K562 (cell line): Measurements from ENCODE around the gene FRMD1. TPM values are rescaled to one million over a fixed set of nuclear protein-coding genes. Genes with fewer than 3 reads are reported as not detected.
A peak's percentile ranks its signal among the peaks of the same experiment; 100 is the strongest.

ENCODE experiments used
- CBFA2T2 ChIP-seq: fragments of 450-650 bp; conservative IDR thresholded peaks from 2 replicates; pipeline ENCODE4 v1.6.1; 2017; ENCODE audit warnings: mild to moderate bottlenecking
- ETV5 ChIP-seq: sonication (generic); formaldehyde crosslinking; IDR thresholded peaks from 2 replicates; pipeline ENCODE4 v1.4.0; 2020; ENCODE audit warnings: low read depth, mild to moderate bottlenecking, missing genetic modification reagents
- GTF2A2 ChIP-seq: IDR thresholded peaks from 2 replicates; pipeline ENCODE4 v1.6.1; 2016; ENCODE audit warnings: mild to moderate bottlenecking, missing genetic modification characterization, missing compliant biosample characterization
- SRSF3 ChIP-seq: fragments of 200-400 bp; formaldehyde crosslinking; IDR thresholded peaks from 2 replicates; pipeline ENCODE4 v1.6.1; 2016; ENCODE audit warnings: mild to moderate bottlenecking, low read length, moderate library complexity; ENCODE audit not compliant: insufficient read depth
- ZEB2 ChIP-seq: fragments of 450-650 bp; IDR thresholded peaks from 2 replicates; pipeline ENCODE4 v1.6.1; 2016
- ZNF282 ChIP-seq: sonication (generic); formaldehyde crosslinking; IDR thresholded peaks from 2 replicates; pipeline ENCODE4 v1.8.1; 2023; ENCODE audit warnings: missing genetic modification reagents
- ZNF324 ChIP-seq: fragments of 250-450 bp; sonication (Bioruptor Pico); IDR thresholded peaks from 2 replicates; pipeline ENCODE4 v1.4.0; 2020; ENCODE audit warnings: mild to moderate bottlenecking
- ZSCAN29 ChIP-seq: fragments of 450-650 bp; IDR thresholded peaks from 2 replicates; pipeline ENCODE4 v1.6.1; 2017
- polyA plus RNA-seq, 8 experiments: library from polyadenylated mRNA; depleted of rRNA in 4 of 8; stranded (reverse) in 5 of 8; unstranded in 3 of 8; fragments of >200 nt; fragmentation: Nextera tagmentation in 2 of 8; fragmentation: Illumina TruSeq in 1 of 8; extraction: Ambion mirVana in 2 of 8; extraction: Trizol in 1 of 8; gene quantifications; 2 replicates each; pipeline versions ENCODE4 v1.2.1 to v1.2.3, GENCODE V29; 2011 to 2014; ENCODE audit warnings: inconsistent platforms in 1 of 8, missing spikeins in 1 of 8
- total RNA-seq, 7 experiments: library from RNA; depleted of rRNA in 6 of 7; stranded (reverse); fragments of >200 nt in 6 of 7; fragmentation: Illumina TruSeq in 2 of 7; extraction: Trizol in 2 of 7; gene quantifications; 2 replicates each; pipeline versions ENCODE4 v1.2.1 to v1.2.3, GENCODE V29; 2011 to 2021; ENCODE audit warnings: low replicate concordance in 1 of 7
- TF ChIP-seq, protein P1 (sequence below): fragments of 450-650 bp; IDR thresholded peaks from 2 replicates; pipeline ENCODE4 v1.6.1; 2016; ENCODE audit warnings: mild to moderate bottlenecking, moderate library complexity
- TF ChIP-seq, protein P2 (sequence below): fragments of 450-650 bp; IDR thresholded peaks from 2 replicates; pipeline ENCODE4 v1.6.1; 2018; ENCODE audit warnings: mild to moderate bottlenecking, low read depth; ENCODE audit not compliant: partially characterized antibody
- TF ChIP-seq, protein P3 (sequence below): fragments of 250-450 bp; sonication (Bioruptor Pico); IDR thresholded peaks from 2 replicates; pipeline ENCODE4 v1.4.0; 2020
- TF ChIP-seq, protein P4 (sequence below): fragments of 450-650 bp; formaldehyde crosslinking; IDR thresholded peaks from 2 replicates; pipeline ENCODE4 v1.4.0; 2020; ENCODE audit warnings: mild to moderate bottlenecking, moderate library complexity

Gene FRMD1
- total and polyA plus RNA-seq, 9 of the 15 experiments (the other 6 are each of a cell fraction or from before 2014, with no cell fraction given) = 0.01 to 0.04 (median 0.01) TPM; not detected in 6

DNA sequence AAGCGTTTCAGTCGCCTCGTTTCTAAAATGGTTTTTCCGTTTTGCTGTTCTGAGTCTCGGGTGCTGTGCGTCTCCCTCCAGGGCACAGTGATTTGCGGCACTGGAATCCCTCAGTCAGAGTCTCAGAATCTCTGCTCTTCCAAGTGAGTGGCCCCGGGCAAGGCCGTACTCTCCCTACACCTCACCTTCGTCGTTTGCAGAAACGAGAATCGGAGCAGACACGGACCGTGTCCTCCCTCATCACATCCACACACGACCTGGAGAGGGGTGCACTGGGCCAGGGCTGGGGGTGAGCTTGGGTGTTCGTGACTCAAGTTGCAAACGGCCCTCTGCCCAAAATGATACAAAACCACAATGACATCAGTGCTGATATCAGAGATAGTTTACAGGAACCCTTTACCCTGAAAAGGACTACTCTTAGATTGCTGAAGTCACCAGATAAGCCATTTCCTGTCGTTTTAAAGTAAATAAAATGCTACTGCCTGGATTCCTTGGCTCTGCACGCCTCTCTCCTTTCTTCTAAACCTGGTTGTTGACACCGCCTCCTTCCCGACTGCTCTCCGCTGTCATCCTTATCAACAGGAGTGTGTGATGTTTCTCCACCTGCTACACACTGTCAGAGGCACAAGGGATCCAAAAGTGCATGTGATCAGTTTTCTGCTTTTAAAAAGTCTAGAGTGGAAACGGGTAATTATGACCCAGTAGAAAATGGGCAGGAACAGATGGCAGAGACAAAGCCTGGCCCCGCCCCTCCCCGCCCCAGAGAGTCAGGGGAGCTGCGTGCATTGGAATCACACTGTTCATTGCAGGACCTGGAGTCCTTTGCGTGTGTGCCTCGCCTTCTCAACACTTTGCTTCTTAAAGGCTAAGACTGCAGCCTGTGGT is 43.1 kb downstream of the FRMD1 start (continued):
- TF ChIP-seq, protein P1, sequence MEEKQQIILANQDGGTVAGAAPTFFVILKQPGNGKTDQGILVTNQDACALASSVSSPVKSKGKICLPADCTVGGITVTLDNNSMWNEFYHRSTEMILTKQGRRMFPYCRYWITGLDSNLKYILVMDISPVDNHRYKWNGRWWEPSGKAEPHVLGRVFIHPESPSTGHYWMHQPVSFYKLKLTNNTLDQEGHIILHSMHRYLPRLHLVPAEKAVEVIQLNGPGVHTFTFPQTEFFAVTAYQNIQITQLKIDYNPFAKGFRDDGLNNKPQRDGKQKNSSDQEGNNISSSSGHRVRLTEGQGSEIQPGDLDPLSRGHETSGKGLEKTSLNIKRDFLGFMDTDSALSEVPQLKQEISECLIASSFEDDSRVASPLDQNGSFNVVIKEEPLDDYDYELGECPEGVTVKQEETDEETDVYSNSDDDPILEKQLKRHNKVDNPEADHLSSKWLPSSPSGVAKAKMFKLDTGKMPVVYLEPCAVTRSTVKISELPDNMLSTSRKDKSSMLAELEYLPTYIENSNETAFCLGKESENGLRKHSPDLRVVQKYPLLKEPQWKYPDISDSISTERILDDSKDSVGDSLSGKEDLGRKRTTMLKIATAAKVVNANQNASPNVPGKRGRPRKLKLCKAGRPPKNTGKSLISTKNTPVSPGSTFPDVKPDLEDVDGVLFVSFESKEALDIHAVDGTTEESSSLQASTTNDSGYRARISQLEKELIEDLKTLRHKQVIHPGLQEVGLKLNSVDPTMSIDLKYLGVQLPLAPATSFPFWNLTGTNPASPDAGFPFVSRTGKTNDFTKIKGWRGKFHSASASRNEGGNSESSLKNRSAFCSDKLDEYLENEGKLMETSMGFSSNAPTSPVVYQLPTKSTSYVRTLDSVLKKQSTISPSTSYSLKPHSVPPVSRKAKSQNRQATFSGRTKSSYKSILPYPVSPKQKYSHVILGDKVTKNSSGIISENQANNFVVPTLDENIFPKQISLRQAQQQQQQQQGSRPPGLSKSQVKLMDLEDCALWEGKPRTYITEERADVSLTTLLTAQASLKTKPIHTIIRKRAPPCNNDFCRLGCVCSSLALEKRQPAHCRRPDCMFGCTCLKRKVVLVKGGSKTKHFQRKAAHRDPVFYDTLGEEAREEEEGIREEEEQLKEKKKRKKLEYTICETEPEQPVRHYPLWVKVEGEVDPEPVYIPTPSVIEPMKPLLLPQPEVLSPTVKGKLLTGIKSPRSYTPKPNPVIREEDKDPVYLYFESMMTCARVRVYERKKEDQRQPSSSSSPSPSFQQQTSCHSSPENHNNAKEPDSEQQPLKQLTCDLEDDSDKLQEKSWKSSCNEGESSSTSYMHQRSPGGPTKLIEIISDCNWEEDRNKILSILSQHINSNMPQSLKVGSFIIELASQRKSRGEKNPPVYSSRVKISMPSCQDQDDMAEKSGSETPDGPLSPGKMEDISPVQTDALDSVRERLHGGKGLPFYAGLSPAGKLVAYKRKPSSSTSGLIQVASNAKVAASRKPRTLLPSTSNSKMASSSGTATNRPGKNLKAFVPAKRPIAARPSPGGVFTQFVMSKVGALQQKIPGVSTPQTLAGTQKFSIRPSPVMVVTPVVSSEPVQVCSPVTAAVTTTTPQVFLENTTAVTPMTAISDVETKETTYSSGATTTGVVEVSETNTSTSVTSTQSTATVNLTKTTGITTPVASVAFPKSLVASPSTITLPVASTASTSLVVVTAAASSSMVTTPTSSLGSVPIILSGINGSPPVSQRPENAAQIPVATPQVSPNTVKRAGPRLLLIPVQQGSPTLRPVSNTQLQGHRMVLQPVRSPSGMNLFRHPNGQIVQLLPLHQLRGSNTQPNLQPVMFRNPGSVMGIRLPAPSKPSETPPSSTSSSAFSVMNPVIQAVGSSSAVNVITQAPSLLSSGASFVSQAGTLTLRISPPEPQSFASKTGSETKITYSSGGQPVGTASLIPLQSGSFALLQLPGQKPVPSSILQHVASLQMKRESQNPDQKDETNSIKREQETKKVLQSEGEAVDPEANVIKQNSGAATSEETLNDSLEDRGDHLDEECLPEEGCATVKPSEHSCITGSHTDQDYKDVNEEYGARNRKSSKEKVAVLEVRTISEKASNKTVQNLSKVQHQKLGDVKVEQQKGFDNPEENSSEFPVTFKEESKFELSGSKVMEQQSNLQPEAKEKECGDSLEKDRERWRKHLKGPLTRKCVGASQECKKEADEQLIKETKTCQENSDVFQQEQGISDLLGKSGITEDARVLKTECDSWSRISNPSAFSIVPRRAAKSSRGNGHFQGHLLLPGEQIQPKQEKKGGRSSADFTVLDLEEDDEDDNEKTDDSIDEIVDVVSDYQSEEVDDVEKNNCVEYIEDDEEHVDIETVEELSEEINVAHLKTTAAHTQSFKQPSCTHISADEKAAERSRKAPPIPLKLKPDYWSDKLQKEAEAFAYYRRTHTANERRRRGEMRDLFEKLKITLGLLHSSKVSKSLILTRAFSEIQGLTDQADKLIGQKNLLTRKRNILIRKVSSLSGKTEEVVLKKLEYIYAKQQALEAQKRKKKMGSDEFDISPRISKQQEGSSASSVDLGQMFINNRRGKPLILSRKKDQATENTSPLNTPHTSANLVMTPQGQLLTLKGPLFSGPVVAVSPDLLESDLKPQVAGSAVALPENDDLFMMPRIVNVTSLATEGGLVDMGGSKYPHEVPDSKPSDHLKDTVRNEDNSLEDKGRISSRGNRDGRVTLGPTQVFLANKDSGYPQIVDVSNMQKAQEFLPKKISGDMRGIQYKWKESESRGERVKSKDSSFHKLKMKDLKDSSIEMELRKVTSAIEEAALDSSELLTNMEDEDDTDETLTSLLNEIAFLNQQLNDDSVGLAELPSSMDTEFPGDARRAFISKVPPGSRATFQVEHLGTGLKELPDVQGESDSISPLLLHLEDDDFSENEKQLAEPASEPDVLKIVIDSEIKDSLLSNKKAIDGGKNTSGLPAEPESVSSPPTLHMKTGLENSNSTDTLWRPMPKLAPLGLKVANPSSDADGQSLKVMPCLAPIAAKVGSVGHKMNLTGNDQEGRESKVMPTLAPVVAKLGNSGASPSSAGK = peak; percentile 36; the same call in 1 of the 2 replicates
- TF ChIP-seq SRSF3 = no peak
- TF ChIP-seq, protein P2, sequence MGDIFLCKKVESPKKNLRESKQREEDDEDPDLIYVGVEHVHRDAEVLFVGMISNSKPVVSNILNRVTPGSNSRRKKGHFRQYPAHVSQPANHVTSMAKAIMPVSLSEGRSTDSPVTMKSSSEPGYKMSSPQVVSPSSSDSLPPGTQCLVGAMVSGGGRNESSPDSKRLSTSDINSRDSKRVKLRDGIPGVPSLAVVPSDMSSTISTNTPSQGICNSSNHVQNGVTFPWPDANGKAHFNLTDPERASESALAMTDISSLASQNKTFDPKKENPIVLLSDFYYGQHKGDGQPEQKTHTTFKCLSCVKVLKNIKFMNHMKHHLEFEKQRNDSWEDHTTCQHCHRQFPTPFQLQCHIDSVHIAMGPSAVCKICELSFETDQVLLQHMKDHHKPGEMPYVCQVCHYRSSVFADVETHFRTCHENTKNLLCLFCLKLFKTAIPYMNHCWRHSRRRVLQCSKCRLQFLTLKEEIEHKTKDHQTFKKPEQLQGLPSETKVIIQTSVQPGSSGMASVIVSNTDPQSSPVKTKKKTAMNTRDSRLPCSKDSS = no peak
- TF ChIP-seq, protein P3, sequence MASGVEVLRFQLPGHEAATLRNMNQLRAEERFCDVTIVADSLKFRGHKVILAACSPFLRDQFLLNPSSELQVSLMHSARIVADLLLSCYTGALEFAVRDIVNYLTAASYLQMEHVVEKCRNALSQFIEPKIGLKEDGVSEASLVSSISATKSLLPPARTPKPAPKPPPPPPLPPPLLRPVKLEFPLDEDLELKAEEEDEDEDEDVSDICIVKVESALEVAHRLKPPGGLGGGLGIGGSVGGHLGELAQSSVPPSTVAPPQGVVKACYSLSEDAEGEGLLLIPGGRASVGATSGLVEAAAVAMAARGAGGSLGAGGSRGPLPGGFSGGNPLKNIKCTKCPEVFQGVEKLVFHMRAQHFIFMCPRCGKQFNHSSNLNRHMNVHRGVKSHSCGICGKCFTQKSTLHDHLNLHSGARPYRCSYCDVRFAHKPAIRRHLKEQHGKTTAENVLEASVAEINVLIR = peak; percentile 57; the same call in 1 of the 2 replicates
- no peak for TF ChIP-seq GTF2A2 (tag)
- no peak for TF ChIP-seq ZSCAN29
- no peak for TF ChIP-seq ZNF282 (CRISPR knock-in tag)
- peak; percentile 82 for TF ChIP-seq ZEB2
- peak; percentile 56; the same call in 1 of the 2 replicates for TF ChIP-seq ETV5 (CRISPR knock-in tag)
- peak; percentile 82 for TF ChIP-seq CBFA2T2
- TF ChIP-seq, protein P4, sequence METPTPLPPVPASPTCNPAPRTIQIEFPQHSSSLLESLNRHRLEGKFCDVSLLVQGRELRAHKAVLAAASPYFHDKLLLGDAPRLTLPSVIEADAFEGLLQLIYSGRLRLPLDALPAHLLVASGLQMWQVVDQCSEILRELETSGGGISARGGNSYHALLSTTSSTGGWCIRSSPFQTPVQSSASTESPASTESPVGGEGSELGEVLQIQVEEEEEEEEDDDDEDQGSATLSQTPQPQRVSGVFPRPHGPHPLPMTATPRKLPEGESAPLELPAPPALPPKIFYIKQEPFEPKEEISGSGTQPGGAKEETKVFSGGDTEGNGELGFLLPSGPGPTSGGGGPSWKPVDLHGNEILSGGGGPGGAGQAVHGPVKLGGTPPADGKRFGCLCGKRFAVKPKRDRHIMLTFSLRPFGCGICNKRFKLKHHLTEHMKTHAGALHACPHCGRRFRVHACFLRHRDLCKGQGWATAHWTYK (CRISPR knock-in tag) = no peak
- TF ChIP-seq ZNF324 (CRISPR knock-in tag) = no peak
